ENCODE results near the gene PROK2.

PROK2 gene

GRCh38 chr3:71784914-71785531, at the start of gene PROK2:
Gene PROK2, minus strand, starts transcription at chr3:71785148. Its CDS starts 96 bp downstream, at chr3:71785052.
- no peak for DNase-seq

DNA sequence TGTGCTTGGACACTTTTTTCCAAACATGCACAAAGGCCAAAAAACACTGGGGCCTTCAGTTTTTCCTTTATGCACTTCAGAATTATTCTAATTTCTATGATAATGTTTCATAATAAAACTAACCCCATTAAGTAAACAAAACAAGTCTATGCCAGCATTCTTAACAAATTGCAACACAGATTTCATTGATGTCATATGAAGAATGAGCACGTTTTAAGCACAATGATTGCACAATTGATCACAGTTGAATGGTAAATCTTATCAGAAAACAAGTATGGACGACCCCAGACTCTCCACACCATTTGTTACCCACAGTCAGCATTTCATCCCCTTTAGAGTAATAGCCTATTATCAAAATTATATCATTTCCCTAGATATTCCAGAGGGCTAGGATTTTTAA, 46.7 kb upstream of the PROK2 start:
- DNase-seq, result no peak

DNA sequence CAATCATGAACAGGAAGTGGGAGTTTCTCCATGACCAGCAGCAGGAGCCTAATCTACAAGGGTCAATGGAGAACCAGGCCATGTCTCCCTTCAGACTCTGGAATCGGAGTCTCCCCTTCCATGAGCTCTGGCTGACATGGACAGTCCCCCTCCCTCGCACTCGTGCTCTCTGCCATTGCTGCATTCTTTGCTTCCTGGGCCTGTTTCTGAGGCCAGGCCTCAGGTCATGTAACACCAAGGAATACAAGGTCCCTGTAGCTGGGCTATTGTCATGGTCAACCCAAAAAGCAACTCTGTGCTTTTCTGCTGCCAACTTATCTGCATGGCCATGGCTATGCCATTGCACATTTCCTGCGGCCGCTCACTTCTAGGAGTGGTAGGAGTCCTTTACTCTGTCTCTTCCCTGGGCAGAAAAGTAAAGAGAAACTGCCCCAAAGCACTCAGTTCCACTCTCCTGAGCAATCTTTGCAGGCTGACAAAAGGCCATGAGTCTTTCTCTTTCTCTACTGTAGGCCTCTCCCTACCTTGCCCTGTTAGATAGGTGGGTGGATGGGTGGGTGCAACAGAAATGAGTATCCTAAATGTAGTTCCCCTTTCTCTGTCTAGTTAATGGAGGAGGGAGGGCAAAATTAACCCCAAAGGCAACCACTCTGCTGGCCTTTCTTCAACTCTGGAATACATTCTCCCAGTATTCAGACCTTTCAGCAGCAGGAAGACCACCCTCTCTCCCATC, 40.8 kb upstream of the PROK2 start:
- DNase-seq, result no peak

DNA sequence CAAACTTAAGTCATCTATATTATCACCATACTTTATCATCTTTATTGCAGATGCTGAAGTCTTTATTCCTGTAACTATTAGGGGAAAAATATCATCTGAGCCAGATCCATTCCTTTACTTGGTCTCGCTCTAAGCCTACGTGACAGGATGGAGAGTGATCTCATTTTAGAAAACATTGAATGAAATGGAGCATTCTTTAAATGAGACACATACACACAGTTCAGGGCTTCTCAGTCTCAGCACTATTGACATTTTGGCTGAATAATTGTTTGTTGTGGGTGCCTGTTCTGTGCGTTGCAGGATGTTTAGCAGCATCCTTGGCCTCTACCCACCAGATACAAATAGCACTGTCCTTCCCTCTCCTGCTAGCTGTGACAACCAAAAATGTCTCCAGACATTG, 36.2 kb upstream of the PROK2 start:
- no peak for DNase-seq

DNA sequence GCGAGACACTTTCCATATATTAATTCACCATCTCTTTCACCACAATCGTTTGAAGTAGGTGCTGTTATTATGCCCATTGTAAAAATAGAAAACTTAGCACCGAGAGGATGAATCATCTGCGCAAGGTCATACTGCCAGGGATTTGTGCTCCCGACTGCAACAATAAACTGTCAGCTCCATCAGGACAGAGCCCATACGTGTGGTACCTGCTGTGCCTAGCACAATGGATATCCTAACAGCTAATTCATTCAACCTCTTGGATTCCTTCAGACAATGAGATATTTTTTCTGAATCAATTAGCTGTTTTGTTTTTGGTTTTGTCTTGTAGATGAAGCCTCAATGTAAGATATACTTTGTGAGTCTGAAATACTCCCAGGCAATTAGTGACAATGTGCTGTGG, 32.3 kb upstream of the PROK2 start:
- no peak for DNase-seq

- no peak for DNase-seq
These were observed 31.8 kb upstream of the PROK2 start for GRCh38 chr3:71816767-71817156.

DNA sequence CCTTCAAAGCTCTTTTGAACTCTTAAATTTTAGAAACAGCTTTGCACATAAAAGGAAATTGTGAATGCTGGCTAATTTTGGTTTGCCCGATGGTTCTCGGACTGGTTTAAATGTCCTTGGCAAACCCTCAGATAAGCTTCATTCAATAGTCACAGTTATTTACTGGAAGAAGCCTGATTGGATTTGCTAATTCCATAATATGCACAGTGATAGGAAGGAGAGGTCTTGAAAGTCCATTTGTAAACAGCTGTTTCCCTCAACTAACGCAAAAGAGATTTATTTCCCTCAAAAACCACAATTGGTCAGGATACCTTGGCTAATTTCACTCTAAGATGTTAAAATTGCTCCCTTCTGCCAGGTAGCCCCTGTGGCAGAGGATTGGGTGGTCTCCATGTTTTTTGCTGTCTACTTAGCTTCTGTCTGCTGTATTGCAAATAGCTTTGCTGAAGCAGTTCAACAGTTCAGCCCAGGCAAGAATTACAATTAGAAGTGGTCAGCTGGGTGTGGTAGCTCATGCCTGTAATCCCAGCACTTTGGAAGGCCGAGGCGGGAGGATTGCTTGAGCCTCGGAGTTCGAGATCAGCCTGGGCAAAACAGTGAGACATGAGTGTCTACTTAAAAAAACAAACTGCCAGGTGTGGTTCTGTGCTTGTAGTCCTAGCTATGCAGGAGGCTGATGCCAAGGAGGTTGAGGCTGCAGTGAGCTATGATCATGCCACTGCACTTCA, 30.6 kb upstream of the PROK2 start:
- DNase-seq, result no peak

DNA sequence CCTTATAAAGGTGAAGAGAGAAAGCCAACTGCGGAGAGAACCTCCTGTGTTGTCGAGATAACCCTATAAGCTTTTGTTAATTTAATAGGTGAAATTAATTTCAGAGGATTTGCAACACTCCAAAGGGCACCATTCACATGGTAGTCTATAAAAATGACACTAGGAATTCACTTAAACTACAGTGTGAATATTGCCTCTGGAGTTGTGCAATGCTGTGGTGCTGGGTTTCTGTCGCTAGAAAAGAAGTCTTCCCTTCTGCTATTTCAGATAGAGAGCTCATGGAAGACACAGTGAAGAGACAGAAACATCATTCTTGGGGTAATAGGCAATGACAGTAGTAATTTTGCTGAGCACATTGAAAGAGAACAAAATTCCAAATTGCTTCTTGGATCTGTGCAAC, 28.8 kb upstream of the PROK2 start:
- no peak for DNase-seq

DNA sequence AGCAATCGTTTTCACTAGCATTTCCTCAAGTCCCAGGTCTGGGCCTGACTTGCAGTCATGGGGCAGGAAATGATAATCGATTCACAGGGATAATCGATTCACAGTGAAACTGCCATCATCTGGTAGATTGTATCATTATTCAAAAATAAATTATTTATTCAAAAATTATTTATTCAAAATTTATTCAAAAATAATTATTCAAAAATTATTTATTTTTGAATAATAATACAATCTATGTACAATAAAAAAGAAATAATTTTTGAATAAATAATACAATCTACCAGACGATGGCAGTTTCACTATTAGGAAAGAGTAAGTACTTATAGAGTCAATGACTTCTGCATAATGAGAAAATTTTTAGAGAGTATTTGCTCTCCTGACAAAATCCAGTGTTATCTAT, 28.1 kb upstream of the PROK2 start:
- no peak for DNase-seq

GRCh38 chr3:71810056-71810455, 25.1 kb upstream of the PROK2 start:
- no peak for DNase-seq

- DNase-seq, result no peak
These were observed 24.5 kb upstream of the PROK2 start for GRCh38 chr3:71809321-71810026.

DNA sequence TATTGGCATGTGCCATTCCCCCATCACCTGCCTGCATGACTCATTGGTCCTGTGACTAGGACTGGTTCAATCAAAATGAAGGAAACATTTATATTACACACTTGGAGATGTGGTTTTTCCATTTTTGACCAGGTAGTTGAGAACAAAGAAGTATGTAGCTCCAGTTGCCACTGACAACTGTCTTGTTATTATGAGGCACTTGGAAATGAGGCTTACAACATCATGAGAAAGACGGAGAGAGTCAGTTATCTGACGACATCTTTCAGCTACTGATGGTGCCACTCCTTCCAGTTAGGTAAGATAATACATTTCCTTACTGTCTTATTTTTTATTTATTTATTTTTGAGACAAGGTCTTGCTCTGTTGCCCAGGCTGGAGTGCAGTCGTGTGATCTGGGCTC, 21.8 kb upstream of the PROK2 start:
- DNase-seq, result no peak

GRCh38 chr3:71805691-71806090, 20.7 kb upstream of the PROK2 start:
- no peak for DNase-seq

DNA sequence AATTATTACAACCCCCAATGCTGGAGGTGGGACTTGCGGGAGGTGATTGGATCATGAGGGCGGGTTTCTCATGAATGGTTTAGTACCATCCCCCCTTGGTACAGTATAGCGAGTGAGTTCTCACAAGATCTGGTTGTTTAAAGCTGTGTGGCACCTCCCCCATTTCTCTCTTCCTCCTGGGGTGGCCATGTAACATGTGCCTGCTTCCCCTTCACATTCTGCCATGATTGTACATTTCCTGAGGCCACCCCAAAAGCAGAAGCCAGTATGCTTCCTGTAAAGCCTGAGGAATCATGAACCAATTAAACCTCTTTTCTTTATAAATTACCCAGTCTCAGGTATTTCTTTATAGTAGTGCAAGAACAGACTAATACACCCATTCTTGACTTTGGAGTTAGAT, 20.3 kb upstream of the PROK2 start:
- no peak for DNase-seq

DNA sequence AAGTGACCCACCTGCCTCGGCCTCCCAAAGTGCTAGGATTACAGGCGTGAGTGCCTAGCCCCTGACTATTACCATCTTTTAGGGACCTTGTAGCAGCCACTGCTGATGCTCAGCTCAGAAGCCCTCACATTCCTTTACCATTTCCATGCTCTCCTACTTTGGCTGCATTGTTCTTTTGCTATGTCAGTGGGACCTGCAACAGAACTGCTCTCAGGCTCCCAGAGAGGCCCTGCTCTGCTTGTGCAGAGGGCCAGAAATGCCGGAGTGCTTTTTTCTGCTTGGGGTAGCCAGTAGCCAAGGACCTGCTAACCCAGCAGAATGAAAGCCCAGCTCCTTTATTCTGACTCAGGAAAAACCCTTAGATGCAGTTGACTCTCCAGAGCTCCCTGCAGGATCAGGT, 18.3 kb upstream of the PROK2 start:
- no peak for DNase-seq

DNA sequence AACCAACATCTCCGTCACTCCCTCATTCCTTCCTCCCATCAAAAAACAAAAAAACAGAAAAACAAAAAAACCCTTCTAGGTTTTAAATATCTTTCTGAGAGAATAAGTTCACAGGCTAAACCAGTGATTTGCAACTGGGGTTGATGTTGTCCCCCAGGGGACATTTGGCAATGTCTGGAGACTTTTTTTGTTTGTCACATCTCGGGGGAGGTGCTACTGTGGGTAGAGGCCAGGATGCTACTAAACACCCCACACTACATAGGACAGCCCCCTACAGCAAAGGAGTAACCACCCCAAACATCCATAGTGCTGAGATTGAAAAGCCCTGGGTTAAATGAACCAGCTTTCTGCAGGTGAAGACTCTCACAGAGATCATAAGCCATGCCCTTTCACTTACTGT, 17.0 kb upstream of the PROK2 start:
- DNase-seq, result no peak

DNA sequence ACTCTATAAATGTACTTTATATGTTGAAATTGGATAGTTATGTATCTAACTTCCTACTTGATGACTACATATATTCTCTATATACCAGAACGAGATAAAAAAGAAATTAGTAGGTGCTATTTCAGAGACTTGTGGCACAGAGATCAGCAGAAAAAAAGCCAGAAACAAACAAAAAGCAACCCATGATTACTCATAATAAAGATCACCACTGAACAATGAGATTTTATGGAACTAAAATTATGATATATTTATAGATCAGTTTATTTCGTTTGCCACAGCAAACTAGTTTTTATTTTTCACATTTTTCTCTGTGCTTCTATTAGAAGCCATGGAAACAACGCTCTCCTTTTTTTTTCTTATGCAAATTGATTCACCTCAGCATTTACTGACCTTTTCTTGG, 15.1 kb upstream of the PROK2 start:
- DNase-seq, result no peak

DNA sequence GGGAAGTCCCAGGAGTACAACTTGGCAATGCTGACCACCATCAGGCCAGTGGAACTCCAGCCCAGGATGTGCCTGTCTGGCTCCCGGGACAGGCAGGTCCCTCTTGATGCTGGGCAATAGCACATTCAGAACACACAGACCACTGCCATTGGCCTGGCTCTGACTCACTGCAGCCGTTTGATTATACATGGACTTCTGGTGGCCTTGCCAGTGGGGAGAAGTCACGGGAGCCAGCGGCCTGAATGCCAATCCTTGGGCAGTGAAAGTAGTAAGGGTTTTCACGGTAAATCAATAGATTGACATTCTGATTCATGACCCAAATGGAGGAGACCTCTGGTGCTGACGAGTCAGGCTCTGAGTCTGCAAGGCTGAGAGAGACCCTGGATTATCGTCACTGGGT, 12.5 kb upstream of the PROK2 start:
- DNase-seq, result no peak

DNA sequence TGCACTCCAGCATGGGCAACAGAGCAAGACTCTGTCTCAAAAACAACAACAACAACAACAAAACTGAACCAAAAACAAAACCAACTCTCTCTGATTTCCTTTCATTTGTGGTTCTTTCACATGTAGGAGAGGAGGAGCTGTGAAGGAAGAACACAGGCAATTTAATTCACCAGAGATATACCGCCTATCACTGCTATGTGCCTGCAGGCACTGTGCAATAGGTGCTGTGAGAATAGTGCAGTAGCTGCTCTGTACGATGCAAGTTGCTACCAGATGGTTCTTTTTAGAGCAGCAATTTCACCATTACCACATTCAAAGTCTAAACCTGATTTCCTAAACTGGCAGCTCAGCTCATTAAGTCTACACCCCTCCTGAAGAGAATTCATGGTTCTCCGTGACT, 11.3 kb upstream of the PROK2 start:
- DNase-seq, result no peak

- no peak for DNase-seq
These were observed 6.7 kb upstream of the PROK2 start for GRCh38 chr3:71791634-71792033.

- DNase-seq, result no peak
These were observed 5.0 kb upstream of the PROK2 start for GRCh38 chr3:71789922-71790321.

DNA sequence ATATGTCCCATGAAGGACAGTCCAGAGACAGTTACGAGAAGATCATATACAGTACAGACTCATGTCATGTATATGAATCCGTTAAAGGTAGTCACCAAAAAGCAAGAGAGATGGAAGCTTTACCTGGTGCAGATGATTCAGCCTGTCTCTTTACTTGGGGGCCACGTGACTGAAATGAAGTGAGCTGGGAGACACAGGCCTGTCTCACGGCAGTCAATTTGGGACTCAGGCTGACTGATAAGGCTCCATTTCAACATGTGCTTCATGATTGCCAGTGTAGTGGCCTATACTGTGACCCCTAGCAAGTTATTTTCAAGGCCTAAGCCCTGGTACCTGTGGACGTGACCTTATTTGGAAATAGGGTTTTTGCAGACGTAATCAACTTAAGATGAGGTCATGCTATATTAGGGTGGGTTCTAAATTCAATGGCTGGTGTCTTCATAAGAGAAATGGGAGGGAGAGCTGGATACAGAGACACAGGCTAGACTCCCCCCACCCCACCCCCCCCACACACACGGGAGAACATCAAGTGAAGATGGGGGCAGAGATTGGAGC, 3.0 kb upstream of the PROK2 start:
- DNase-seq, result no peak

GRCh38 chr3:71786551-71786950, 1.6 kb upstream of the PROK2 start:
- DNase-seq, result no peak

DNA sequence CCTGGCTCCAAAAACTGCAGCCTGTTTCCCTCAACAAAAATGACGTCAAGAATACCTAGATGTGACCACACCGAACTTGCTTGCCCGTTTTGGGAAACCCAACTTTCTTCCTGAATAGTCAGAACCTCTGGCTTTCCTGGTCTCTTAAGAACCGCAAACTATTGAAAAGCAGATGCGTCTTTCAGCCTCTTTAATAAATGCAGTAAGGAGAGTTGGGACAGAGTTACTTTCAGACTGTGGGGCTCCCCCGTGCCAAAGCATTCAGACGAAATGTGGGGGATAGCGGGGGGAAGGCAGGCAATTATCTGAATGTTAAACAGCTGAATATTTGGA, 1.2 kb upstream of the PROK2 start:
- no peak for DNase-seq

Data from EL (cell line).